ENCODE measurements around the gene GPR62.

GRCh38 chr3:51934139-51934850, 20.9 kb upstream of the GPR62 start:
- TF ChIP-seq CTCF (IDR thresholded peaks at IDR 0.05; ENCODE audit: low read depth, low read length) (no peak), MAX (IDR thresholded peaks at IDR 0.05; ENCODE audit: low read depth, low read length) (no peak), POLR2A (IDR thresholded peaks at IDR 0.05; ENCODE audit: extremely low read depth, insufficient read length) (no peak), MYC (IDR thresholded peaks at IDR 0.05; ENCODE audit: low read depth, low read length) (no peak)
